SK-N-SH treated with all-trans-retinoic acid at 6 μM for 48 hours (cell line): Measurements from ENCODE around the gene ATXN10.

Source experiments
- ATAC-seq: fragments of 200-7000 bp; cut with Tn5 transposase; 3 replicates; pipeline ENCODE4 v1.9.1; 2020; ENCODE audit warnings: mild to moderate bottlenecking, moderate library complexity
- ARNTL ChIP-seq: fragments of 450-650 bp; formaldehyde crosslinking; IDR thresholded peaks from 2 replicates; pipeline ENCODE4 v1.5.0; 2020; ENCODE audit warnings: low read depth, mild to moderate bottlenecking, moderate library complexity, borderline replicate concordance
- BACH2 ChIP-seq: fragments of 250-450 bp; sonication (Bioruptor Pico); IDR thresholded peaks from 2 replicates; pipeline ENCODE4 v1.9.0; 2021; ENCODE audit warnings: mild to moderate bottlenecking, borderline replicate concordance
- CREB5 ChIP-seq: fragments of 250-450 bp; sonication (Bioruptor Pico); IDR thresholded peaks from 2 replicates; pipeline ENCODE4 v1.5.1; 2020; ENCODE audit warnings: low read depth, mild to moderate bottlenecking, moderate library complexity
- CSDC2 ChIP-seq: fragments of 250-450 bp; sonication (Bioruptor Pico); IDR thresholded peaks from 2 replicates; pipeline ENCODE4 v1.5.0; 2020; ENCODE audit warnings: mild to moderate bottlenecking, moderate library complexity
- CSRNP3 ChIP-seq: fragments of 250-450 bp; sonication (Bioruptor Pico); IDR thresholded peaks from 2 replicates; pipeline ENCODE4 v1.5.1; 2021; ENCODE audit warnings: mild to moderate bottlenecking, moderate library complexity
- ISL1 ChIP-seq: fragments of 250-450 bp; sonication (Bioruptor Pico); IDR thresholded peaks from 2 replicates; pipeline ENCODE4 v2.1.2; 2022; ENCODE audit warnings: mild to moderate bottlenecking, moderate library complexity
- OSR1 ChIP-seq: fragments of 250-450 bp; sonication (Bioruptor Pico); IDR thresholded peaks from 2 replicates; pipeline ENCODE4 v1.8.0; 2022; ENCODE audit warnings: moderate library complexity, mild to moderate bottlenecking, inconsistent platforms
- PPARA ChIP-seq: fragments of 250-450 bp; sonication (Bioruptor Pico); IDR thresholded peaks from 2 replicates; pipeline ENCODE4 v1.5.0; 2020; ENCODE audit warnings: mild to moderate bottlenecking, borderline replicate concordance
- RARB ChIP-seq: fragments of 250-450 bp; sonication (Bioruptor Pico); IDR thresholded peaks from 2 replicates; pipeline ENCODE4 v1.8.0; 2021; ENCODE audit warnings: mild to moderate bottlenecking, moderate library complexity
- SNAI2 ChIP-seq: fragments of 250-450 bp; sonication (Bioruptor Pico); IDR thresholded peaks from 2 replicates; pipeline ENCODE4 v1.5.0; 2020; ENCODE audit warnings: mild to moderate bottlenecking, moderate library complexity
- TCF4 ChIP-seq: fragments of 250-450 bp; sonication (Bioruptor Pico); IDR thresholded peaks from 2 replicates; pipeline ENCODE4 v1.8.0; 2021; ENCODE audit warnings: mild to moderate bottlenecking, moderate library complexity, borderline replicate concordance
- TOX ChIP-seq: fragments of 250-450 bp; sonication (Bioruptor Pico); IDR thresholded peaks from 2 replicates; pipeline ENCODE4 v1.8.0; 2021; ENCODE audit warnings: mild to moderate bottlenecking, moderate library complexity, borderline replicate concordance
- TSHZ2 ChIP-seq: fragments of 250-450 bp; sonication (Bioruptor Pico); IDR thresholded peaks from 2 replicates; pipeline ENCODE4 v1.5.0; 2020; ENCODE audit warnings: mild to moderate bottlenecking, moderate library complexity
- ZC3H10 ChIP-seq: fragments of 250-450 bp; sonication (Bioruptor Pico); IDR thresholded peaks from 2 replicates; pipeline ENCODE4 v1.5.1; 2021; ENCODE audit warnings: mild to moderate bottlenecking, moderate library complexity
- ZFP3 ChIP-seq: fragments of 250-450 bp; sonication (Bioruptor Pico); IDR thresholded peaks from 2 replicates; pipeline ENCODE4 v1.5.0; 2020; ENCODE audit warnings: mild to moderate bottlenecking, moderate library complexity
- ZFP30 ChIP-seq: fragments of 450-650 bp; formaldehyde crosslinking; IDR thresholded peaks from 2 replicates; pipeline ENCODE4 v1.5.0; 2022; ENCODE audit warnings: mild to moderate bottlenecking, moderate library complexity
- ZNF565 ChIP-seq: fragments of 450-650 bp; formaldehyde crosslinking; conservative IDR thresholded peaks from 2 replicates; pipeline ENCODE4 v1.5.0; 2020; ENCODE audit warnings: low read depth, mild to moderate bottlenecking, moderate library complexity
- ZNF70 ChIP-seq: fragments of 450-650 bp; formaldehyde crosslinking; IDR thresholded peaks from 2 replicates; pipeline ENCODE4 v1.5.0; 2020; ENCODE audit warnings: mild to moderate bottlenecking, moderate library complexity
- ZNF8 ChIP-seq: fragments of 450-650 bp; formaldehyde crosslinking; IDR thresholded peaks from 2 replicates; pipeline ENCODE4 v1.5.0; 2020; ENCODE audit warnings: mild to moderate bottlenecking, moderate library complexity
- TF ChIP-seq, protein P1 (sequence below): fragments of 250-450 bp; sonication (Bioruptor Pico); IDR thresholded peaks from 2 replicates; pipeline ENCODE4 v1.8.0; 2021; ENCODE audit warnings: low read depth, mild to moderate bottlenecking, moderate library complexity, borderline replicate concordance
- TF ChIP-seq, protein P2 (sequence below): fragments of 250-450 bp; sonication (Bioruptor Pico); IDR thresholded peaks from 2 replicates; pipeline ENCODE4 v1.8.0; 2020; ENCODE audit warnings: mild to moderate bottlenecking, moderate library complexity, borderline replicate concordance

The ATXN10 gene

GRCh38 chr22:45877651-45878050, 206.0 kb downstream of the ATXN10 start:
- ATAC-seq, result no peak
- TF ChIP-seq CREB5 (CRISPR knock-in tag), result no peak
- TF ChIP-seq TSHZ2, result no peak
- TF ChIP-seq CSRNP3 (CRISPR knock-in tag), result no peak
- no peak for TF ChIP-seq BACH2
- TF ChIP-seq ZFP30 (CRISPR knock-in tag), result no peak
- no peak for TF ChIP-seq TOX (CRISPR knock-in tag)
- TF ChIP-seq ARNTL (CRISPR knock-in tag), result no peak
- no peak for TF ChIP-seq TCF4
- TF ChIP-seq, protein P1, sequence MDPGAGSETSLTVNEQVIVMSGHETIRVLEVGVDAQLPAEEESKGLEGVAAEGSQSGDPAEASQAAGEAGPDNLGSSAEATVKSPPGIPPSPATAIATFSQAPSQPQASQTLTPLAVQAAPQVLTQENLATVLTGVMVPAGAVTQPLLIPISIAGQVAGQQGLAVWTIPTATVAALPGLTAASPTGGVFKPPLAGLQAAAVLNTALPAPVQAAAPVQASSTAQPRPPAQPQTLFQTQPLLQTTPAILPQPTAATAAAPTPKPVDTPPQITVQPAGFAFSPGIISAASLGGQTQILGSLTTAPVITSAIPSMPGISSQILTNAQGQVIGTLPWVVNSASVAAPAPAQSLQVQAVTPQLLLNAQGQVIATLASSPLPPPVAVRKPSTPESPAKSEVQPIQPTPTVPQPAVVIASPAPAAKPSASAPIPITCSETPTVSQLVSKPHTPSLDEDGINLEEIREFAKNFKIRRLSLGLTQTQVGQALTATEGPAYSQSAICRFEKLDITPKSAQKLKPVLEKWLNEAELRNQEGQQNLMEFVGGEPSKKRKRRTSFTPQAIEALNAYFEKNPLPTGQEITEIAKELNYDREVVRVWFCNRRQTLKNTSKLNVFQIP (CRISPR knock-in tag), result no peak
- TF ChIP-seq, protein P2, sequence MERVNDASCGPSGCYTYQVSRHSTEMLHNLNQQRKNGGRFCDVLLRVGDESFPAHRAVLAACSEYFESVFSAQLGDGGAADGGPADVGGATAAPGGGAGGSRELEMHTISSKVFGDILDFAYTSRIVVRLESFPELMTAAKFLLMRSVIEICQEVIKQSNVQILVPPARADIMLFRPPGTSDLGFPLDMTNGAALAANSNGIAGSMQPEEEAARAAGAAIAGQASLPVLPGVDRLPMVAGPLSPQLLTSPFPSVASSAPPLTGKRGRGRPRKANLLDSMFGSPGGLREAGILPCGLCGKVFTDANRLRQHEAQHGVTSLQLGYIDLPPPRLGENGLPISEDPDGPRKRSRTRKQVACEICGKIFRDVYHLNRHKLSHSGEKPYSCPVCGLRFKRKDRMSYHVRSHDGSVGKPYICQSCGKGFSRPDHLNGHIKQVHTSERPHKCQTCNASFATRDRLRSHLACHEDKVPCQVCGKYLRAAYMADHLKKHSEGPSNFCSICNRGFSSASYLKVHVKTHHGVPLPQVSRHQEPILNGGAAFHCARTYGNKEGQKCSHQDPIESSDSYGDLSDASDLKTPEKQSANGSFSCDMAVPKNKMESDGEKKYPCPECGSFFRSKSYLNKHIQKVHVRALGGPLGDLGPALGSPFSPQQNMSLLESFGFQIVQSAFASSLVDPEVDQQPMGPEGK (CRISPR knock-in tag), result no peak
- TF ChIP-seq ZFP3, result no peak
- TF ChIP-seq CSDC2 (CRISPR knock-in tag), result no peak
- no peak for TF ChIP-seq SNAI2 (CRISPR knock-in tag)
- TF ChIP-seq ZNF565 (CRISPR knock-in tag), result no peak
- TF ChIP-seq OSR1 (CRISPR knock-in tag), result no peak
- TF ChIP-seq ZC3H10 (CRISPR knock-in tag), result no peak

DNA sequence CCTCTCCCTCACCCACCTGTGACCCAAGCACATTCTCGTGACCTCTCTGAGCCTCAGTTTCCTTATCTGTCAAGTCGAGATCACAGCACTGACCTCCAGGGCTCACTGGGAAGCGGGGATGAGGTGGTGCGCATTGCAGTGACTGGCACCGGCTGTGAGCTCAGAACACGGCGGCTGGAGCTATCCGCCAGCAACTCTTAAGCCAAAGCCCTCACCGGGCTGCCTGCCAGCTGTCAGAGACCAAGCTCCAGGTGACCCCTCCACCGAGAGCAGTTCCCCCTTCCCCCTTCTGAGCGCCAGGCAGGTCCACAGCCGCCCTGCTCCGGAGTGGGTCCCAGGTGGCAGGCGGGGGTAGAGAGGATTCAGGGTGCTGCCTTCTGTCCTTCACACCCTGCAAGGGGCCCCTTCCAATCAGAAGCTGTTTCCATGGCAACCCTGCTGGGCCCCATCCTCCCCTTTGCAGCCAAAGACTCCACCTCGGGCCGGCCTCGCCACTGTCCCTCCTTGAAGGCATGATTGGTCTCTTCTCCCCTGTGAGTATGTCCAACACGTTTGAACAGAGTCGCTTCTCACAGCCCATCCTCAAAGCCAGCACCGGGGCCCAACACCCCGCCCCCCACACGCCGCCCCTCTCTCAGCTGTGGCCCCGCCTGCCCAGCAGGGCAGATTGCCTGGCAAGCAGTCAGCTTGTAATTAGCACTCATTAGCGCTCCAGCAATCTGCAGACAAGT, 206.6 kb downstream of the ATXN10 start:
- ATAC-seq, result no peak
- TF ChIP-seq TOX (CRISPR knock-in tag) (no peak), ZNF70 (no peak), CSDC2 (CRISPR knock-in tag) (no peak), CSRNP3 (CRISPR knock-in tag) (no peak), ZNF8 (CRISPR knock-in tag) (no peak), ZC3H10 (CRISPR knock-in tag) (no peak), SNAI2 (CRISPR knock-in tag) (no peak), ISL1 (CRISPR knock-in tag) (no peak), TSHZ2 (no peak), ZFP3 (no peak), PPARA (CRISPR knock-in tag) (no peak), RARB (CRISPR knock-in tag) (no peak)
- TF ChIP-seq, protein P1 (CRISPR knock-in tag), result no peak
- TF ChIP-seq, protein P2 (CRISPR knock-in tag), result no peak
- TF ChIP-seq, all 23 proteins: peak for 0
